DMS53 treated with DMSO at 0.1 percent for 48 hours (cell line): ENCODE results near the gene NSUN4.
"Not testable (repeated sequence)": the region's sequence is repeated elsewhere in the genome, so short reads cannot be mapped to it uniquely, and the experiment has no call there.

ENCODE experiments used
- DNase-seq: peaks from one replicate; lab custom pipeline; 2025; ENCODE audit not compliant: unreplicated experiment; lab: John Stamatoyannopoulos, UW

The NSUN4 gene

GRCh38 chr1:46364612-46365011 lies 24.0 kb downstream of the NSUN4 start:
- DNase-seq: no peak

- DNase-seq: not testable (repeated sequence)
These were observed 25.2 kb downstream of the NSUN4 start for GRCh38 chr1:46365796-46366195.

- DNase-seq: no peak
These were observed 26.5 kb downstream of the NSUN4 start for GRCh38 chr1:46367072-46367471.

GRCh38 chr1:46367701-46368100 lies 27.1 kb downstream of the NSUN4 start:
- DNase-seq: not testable (repeated sequence)

- DNase-seq: no peak
These were observed 28.2 kb downstream of the NSUN4 start for GRCh38 chr1:46368791-46369190.

GRCh38 chr1:46369542-46370213 lies 29.1 kb downstream of the NSUN4 start:
- no peak for DNase-seq

GRCh38 chr1:46370214-46370633 lies 29.6 kb downstream of the NSUN4 start:
- no peak for DNase-seq

- no peak for DNase-seq
These were observed 31.8 kb downstream of the NSUN4 start for GRCh38 chr1:46372431-46372830.

- no peak for DNase-seq
These were observed 39.4 kb downstream of the NSUN4 start for GRCh38 chr1:46379996-46380395.

- no peak for DNase-seq
These were observed 39.9 kb downstream of the NSUN4 start for GRCh38 chr1:46380508-46380907.

GRCh38 chr1:46393510-46393909 lies 52.9 kb downstream of the NSUN4 start:
- peak; percentile 16 for DNase-seq

- DNase-seq: peak; percentile 79
These were observed 53.7 kb downstream of the NSUN4 start, which contains the start of gene FAAH for GRCh38 chr1:46394108-46394871. TSS of gene FAAH (plus strand) at chr1:46394317. CDS start at chr1:46394349, 32 bp downstream.

GRCh38 chr1:46394872-46395465 lies 54.4 kb downstream of the NSUN4 start:
- DNase-seq: no peak

GRCh38 chr1:46396441-46397398 lies 56.1 kb downstream of the NSUN4 start:
- no peak for DNase-seq

- DNase-seq: peak; percentile 29
These were observed 58.7 kb downstream of the NSUN4 start for GRCh38 chr1:46399307-46399706.

GRCh38 chr1:46400421-46400820 lies 59.8 kb downstream of the NSUN4 start:
- DNase-seq: peak; percentile 99

GRCh38 chr1:46401154-46401913 lies 60.7 kb downstream of the NSUN4 start:
- peak; percentile 35 for DNase-seq

- DNase-seq: peak; percentile 37
These were observed 61.5 kb downstream of the NSUN4 start for GRCh38 chr1:46401964-46402626.

- DNase-seq: no peak
These were observed 63.3 kb downstream of the NSUN4 start for GRCh38 chr1:46403916-46404315.
